Raji (cell line): ENCODE results near the gene AMPD1.

ENCODE experiments used
- POLR2A ChIP-seq: IDR thresholded peaks from 2 replicates; pipeline ENCODE4 v1.6.1; 2011; ENCODE audit warnings: low read depth, low read length, control low read depth; ENCODE audit not compliant: insufficient read depth

The AMPD1 gene

GRCh38 chr1:114671011-114671938 is 24.1 kb downstream of the AMPD1 start:
- TF ChIP-seq POLR2A: no peak

- no peak for TF ChIP-seq POLR2A
These were observed 25.0 kb downstream of the AMPD1 start for GRCh38 chr1:114670083-114671010.

- TF ChIP-seq POLR2A: no peak
These were observed 25.7 kb downstream of the AMPD1 start, which contains the start of gene DENND2C for GRCh38 chr1:114669562-114670082. TSS of gene DENND2C (minus strand) at chr1:114670049. CDS start at chr1:114625984, 44,065 bp downstream.

GRCh38 chr1:114668784-114669561 is 26.4 kb downstream of the AMPD1 start:
- TF ChIP-seq POLR2A: no peak

- TF ChIP-seq POLR2A: no peak
These were observed 27.0 kb downstream of the AMPD1 start for GRCh38 chr1:114668373-114668772.

- no peak for TF ChIP-seq POLR2A
These were observed 28.4 kb downstream of the AMPD1 start for GRCh38 chr1:114666954-114667353.

GRCh38 chr1:114660238-114660637 is 35.1 kb downstream of the AMPD1 start:
- no peak for TF ChIP-seq POLR2A

GRCh38 chr1:114651893-114652292 is 43.5 kb downstream of the AMPD1 start:
- TF ChIP-seq POLR2A: no peak

- TF ChIP-seq POLR2A: no peak
These were observed 46.8 kb downstream of the AMPD1 start for GRCh38 chr1:114648503-114648902.

- TF ChIP-seq POLR2A: no peak
These were observed 54.0 kb downstream of the AMPD1 start for GRCh38 chr1:114641377-114641776.

GRCh38 chr1:114638910-114639309 is 56.4 kb downstream of the AMPD1 start:
- no peak for TF ChIP-seq POLR2A

- TF ChIP-seq POLR2A: no peak
These were observed 62.9 kb downstream of the AMPD1 start for GRCh38 chr1:114632427-114632826.

GRCh38 chr1:114627107-114627506 is 68.2 kb downstream of the AMPD1 start:
- no peak for TF ChIP-seq POLR2A

GRCh38 chr1:114623364-114623763 is 72.0 kb downstream of the AMPD1 start:
- TF ChIP-seq POLR2A: no peak
